ENCODE data around the gene U2AF2. TPM values are rescaled to one million over a fixed set of nuclear protein-coding genes. Genes with fewer than 3 reads are reported as not detected.

Gene U2AF2
- total and polyA plus RNA-seq, 9 of the 15 experiments (the other 6 are each of a cell fraction or from before 2014, with no cell fraction given) = 3.0 to 331 (median 157) TPM

DNA sequence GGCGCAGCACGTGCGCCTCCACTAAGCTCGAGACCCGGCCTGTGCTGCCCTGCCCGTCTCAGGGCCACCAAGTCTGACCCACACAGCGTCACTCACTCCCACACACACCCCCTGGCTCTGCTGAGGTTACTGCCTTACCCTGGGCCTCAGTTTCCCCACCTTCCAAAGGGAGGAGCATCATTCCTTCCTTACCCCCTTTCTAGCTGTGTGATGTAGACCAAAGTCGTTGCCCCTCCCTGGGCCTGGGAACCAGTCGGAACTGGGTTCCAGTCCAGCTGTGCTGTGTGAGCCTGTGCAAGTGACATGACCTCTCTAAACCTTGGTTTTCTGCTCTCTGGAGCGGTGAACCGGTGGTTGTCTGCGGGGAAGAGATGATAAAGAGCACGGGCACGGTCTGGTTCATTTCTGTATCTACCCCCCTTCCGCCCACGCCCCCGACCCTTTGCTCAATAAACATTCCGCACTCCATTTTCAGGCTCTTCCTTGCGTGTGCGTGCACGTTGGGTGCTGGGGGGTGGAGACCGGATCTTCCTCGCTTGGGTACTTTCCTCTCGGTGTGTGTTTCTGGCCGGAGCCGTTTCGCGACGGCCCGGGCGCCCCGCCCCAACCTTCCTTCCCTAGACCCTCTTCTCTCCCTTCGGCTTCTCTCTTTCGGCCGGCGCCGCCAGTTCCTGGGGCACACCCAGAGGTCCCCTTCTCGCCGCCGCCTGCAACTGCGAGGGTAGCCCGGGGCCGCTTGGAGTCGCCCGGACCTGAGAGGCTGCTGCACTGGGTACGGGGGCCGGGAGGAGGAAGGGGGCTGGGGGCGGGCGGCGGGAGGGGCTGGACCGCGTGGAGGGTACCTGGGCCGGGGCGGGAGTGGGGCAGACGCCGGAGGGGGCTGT lies 11.6 kb upstream of the U2AF2 start, which contains the start of gene ZNF581 (continued):
- TF ChIP-seq, protein P1, sequence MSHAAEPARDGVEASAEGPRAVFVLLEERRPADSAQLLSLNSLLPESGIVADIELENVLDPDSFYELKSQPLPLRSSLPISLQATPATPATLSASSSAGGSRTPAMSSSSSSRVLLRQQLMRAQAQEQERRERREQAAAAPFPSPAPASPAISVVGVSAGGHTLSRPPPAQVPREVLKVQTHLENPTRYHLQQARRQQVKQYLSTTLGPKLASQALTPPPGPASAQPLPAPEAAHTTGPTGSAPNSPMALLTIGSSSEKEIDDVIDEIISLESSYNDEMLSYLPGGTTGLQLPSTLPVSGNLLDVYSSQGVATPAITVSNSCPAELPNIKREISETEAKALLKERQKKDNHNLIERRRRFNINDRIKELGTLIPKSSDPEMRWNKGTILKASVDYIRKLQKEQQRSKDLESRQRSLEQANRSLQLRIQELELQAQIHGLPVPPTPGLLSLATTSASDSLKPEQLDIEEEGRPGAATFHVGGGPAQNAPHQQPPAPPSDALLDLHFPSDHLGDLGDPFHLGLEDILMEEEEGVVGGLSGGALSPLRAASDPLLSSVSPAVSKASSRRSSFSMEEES (CRISPR knock-in tag; IDR thresholded peaks at IDR 0.05) = no peak
- TF ChIP-seq TAF1 (IDR thresholded peaks at IDR 0.05; ENCODE audit: control insufficient read depth, extremely low read depth, insufficient read depth, low read length, severe bottlenecking) (peak; percentile 80), DPF2 (IDR thresholded peaks at IDR 0.05) (no peak), MLX (CRISPR knock-in tag; conservative IDR thresholded peaks at IDR 0.05) (no peak), SUPT5H (IDR thresholded peaks at IDR 0.05) (peak; percentile 68), SRSF1 (IDR thresholded peaks at IDR 0.05; ENCODE audit: low read depth, low read length) (no peak), FIP1L1 (IDR thresholded peaks at IDR 0.05; ENCODE audit: low read depth, low read length, poor library complexity, severe bottlenecking) (peak; percentile 79), CBX5 (IDR thresholded peaks at IDR 0.05; ENCODE audit: borderline replicate concordance, low read depth) (0 out of 2 replicates have a peak, but pooled peaks have one; percentile 10), ATF2 (CRISPR knock-in tag; IDR thresholded peaks at IDR 0.05) (no peak), DMBX1 (CRISPR knock-in tag; IDR thresholded peaks at IDR 0.05; ENCODE audit: borderline replicate concordance) (0 out of 2 replicates have a peak, but pooled peaks have one; percentile 13), ZNF75A (CRISPR knock-in tag; IDR thresholded peaks at IDR 0.05) (no peak), XRCC4 (IDR thresholded peaks at IDR 0.05; ENCODE audit: extremely low read depth, insufficient read depth, insufficient read length) (no peak), ZBTB26 (CRISPR knock-in tag; IDR thresholded peaks at IDR 0.05) (no peak)
- TF ChIP-seq, protein P2, sequence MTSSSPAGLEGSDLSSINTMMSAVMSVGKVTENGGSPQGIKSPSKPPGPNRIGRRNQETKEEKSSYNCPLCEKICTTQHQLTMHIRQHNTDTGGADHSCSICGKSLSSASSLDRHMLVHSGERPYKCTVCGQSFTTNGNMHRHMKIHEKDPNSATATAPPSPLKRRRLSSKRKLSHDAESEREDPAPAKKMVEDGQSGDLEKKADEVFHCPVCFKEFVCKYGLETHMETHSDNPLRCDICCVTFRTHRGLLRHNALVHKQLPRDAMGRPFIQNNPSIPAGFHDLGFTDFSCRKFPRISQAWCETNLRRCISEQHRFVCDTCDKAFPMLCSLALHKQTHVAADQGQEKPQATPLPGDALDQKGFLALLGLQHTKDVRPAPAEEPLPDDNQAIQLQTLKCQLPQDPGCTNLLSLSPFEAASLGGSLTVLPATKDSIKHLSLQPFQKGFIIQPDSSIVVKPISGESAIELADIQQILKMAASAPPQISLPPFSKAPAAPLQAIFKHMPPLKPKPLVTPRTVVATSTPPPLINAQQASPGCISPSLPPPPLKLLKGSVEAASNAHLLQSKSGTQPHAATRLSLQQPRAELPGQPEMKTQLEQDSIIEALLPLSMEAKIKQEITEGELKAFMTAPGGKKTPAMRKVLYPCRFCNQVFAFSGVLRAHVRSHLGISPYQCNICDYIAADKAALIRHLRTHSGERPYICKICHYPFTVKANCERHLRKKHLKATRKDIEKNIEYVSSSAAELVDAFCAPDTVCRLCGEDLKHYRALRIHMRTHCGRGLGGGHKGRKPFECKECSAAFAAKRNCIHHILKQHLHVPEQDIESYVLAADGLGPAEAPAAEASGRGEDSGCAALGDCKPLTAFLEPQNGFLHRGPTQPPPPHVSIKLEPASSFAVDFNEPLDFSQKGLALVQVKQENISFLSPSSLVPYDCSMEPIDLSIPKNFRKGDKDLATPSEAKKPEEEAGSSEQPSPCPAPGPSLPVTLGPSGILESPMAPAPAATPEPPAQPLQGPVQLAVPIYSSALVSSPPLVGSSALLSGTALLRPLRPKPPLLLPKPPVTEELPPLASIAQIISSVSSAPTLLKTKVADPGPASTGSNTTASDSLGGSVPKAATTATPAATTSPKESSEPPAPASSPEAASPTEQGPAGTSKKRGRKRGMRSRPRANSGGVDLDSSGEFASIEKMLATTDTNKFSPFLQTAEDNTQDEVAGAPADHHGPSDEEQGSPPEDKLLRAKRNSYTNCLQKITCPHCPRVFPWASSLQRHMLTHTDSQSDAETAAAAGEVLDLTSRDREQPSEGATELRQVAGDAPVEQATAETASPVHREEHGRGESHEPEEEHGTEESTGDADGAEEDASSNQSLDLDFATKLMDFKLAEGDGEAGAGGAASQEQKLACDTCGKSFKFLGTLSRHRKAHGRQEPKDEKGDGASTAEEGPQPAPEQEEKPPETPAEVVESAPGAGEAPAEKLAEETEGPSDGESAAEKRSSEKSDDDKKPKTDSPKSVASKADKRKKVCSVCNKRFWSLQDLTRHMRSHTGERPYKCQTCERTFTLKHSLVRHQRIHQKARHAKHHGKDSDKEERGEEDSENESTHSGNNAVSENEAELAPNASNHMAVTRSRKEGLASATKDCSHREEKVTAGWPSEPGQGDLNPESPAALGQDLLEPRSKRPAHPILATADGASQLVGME (CRISPR knock-in tag; IDR thresholded peaks at IDR 0.05) = no peak

Measured in K562 (cell line).